Aorta (tissue), 5 donors: Measurements from ENCODE around the gene NDUFS6. TPM values are rescaled to one million over a fixed set of nuclear protein-coding genes. Genes with fewer than 3 reads are reported as not detected.

Experiments
- ATAC-seq: fragments of 200-7000 bp; cut with Tn5 transposase; one replicate; pipeline ENCODE4 v1.9.1; 2022; ENCODE audit warnings: moderate library complexity; ENCODE audit not compliant: low FRiP score
- DNase-seq, 2 donors: peaks; one replicate each; pipeline ENCODE4 v3.0.0-alpha.2; 2020
- H3K27ac ChIP-seq, 2 donors: one replicate each; pipeline ENCODE4 v1.5.1; 2013; ENCODE audit warnings: low read length in 2 of 2, mild to moderate bottlenecking in 2 of 2, moderate library complexity in 2 of 2, control low read depth in 1 of 2, inconsistent platforms in 1 of 2, low read depth in 1 of 2
- H3K27me3 ChIP-seq, 2 donors: one replicate each; pipeline ENCODE4 v1.6.1; 2013; ENCODE audit warnings: control low read depth in 1 of 2, low read length in 1 of 2, mild to moderate bottlenecking in 1 of 2, moderate library complexity in 1 of 2; ENCODE audit not compliant: insufficient read depth in 2 of 2, control insufficient read depth in 1 of 2
- H3K36me3 ChIP-seq, 2 donors: one replicate each; pipeline ENCODE4 v1.6.1; 2013; ENCODE audit warnings: control low read depth in 1 of 2, low read length in 1 of 2, mild to moderate bottlenecking in 1 of 2; ENCODE audit not compliant: insufficient read depth in 2 of 2, control insufficient read depth in 1 of 2
- H3K4me1 ChIP-seq, 2 donors: one replicate each; pipeline ENCODE4 v1.6.1; 2013; ENCODE audit warnings: low read length in 2 of 2, control low read depth in 1 of 2, mild to moderate bottlenecking in 1 of 2, moderate library complexity in 1 of 2; ENCODE audit not compliant: insufficient read depth in 2 of 2, control insufficient read depth in 1 of 2
- H3K4me3 ChIP-seq, 2 donors: one replicate each; pipeline ENCODE4 v1.5.1; 2013; ENCODE audit warnings: low read length in 2 of 2, control low read depth in 1 of 2, mild to moderate bottlenecking in 1 of 2
- H3K9me3 ChIP-seq: one replicate; pipeline ENCODE4 v1.6.1; 2013; ENCODE audit warnings: mild to moderate bottlenecking, low read length; ENCODE audit not compliant: control insufficient read depth
- WGBS, 2 donors: extraction: QIAGEN DNeasy Blood & Tissue Kit; methylation state at CpG; one replicate each; pipeline ENCODE4 v1.1.7; 2013; 5-methylcytosine and 5-hydroxymethylcytosine counted together
- intact Hi-C, 2 donors: fragments of 100-400 bp; cut with DNase I; formaldehyde crosslinking; loops; one replicate each; pipeline versions ENCODE4 v1.14.2 to v1.15.0; 2022
- polyA plus RNA-seq, 2 donors: library from polyadenylated mRNA; stranded (reverse); fragments of 200-250 nt; gene quantifications; one replicate each; pipeline ENCODE4 v1.2.3, GENCODE V29; 2013
- total RNA-seq, 2 donors: library from RNA; stranded (reverse); fragmentation: NEBNext Ultra II Directional; extraction: Animal tissue kit (Norgen Biotek cat#: 25700); gene quantifications; one replicate each; pipeline ENCODE4 v1.2.1, GENCODE V29; 2021
- donor health status: healthy with polysubstance abuse.
- donor health status: Bipolar disorder and iron deficiency.
- donor health status: DM: no; HTN: no; CAD: no.
- donor health status: DM: no; HTN: no; CAD: no.
- donor health status: DM: yes; HTN: yes; CAD: no.

Gene NDUFS6
- total and polyA plus RNA-seq, 4 donors: 16.7 to 64.9 (median 35.4) TPM

DNA sequence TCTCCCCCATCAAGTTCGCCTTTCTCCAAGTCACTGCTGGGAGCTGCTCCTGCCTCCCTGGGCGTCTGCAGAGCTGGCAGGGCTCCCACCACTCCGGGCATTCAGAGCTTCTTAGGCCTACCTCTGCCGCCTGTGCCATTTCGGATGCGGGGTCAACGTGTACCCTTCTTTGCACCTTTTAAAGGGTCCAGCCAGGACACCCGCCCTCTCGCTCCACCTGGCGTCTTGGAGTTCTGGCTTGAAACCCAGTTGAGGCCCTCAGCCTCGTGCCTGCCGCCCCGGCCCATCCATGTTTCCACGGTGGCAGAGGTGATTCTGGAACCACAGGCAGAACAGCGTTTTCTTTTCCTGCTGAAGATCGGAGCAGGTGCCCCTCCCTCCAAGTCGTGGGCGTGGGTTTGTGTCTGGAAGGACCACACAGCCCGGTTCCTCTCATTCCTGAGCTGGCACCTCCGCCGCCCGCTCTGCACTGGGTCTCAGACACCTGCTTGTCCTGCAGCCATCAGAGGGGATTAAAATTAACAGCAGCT lies 32.9 kb downstream of the NDUFS6 start:
- no peak overlapping the region for H3K27ac ChIP-seq
- intact Hi-C loops: no loop called here
- H3K36me3 ChIP-seq: no peaks in the 10 kb centered on the region
- no peaks in the 10 kb centered on the region for H3K27me3 ChIP-seq
- H3K4me3 ChIP-seq: no peak overlapping the region
- DNase-seq (peak in 1 of 2 donors; percentile 68), ATAC-seq (no peak)
- no peaks in the 10 kb centered on the region for H3K4me1 ChIP-seq
- 66 to 69% methylated on average over 21 to 22 of the region's 22 CpGs for WGBS, 2 donors
- H3K9me3 ChIP-seq: no peaks in the 10 kb centered on the region

- ATAC-seq (no peak), DNase-seq (peak in 1 of 2 donors; percentile 66)
- no peak overlapping the region for H3K4me3 ChIP-seq
- no peaks in the 10 kb centered on the region for H3K9me3 ChIP-seq
- no peaks in the 10 kb centered on the region for H3K4me1 ChIP-seq
- no peak overlapping the region for H3K27ac ChIP-seq
- no peaks in the 10 kb centered on the region for H3K27me3 ChIP-seq
- no peaks in the 10 kb centered on the region for H3K36me3 ChIP-seq
- WGBS, 2 donors: 58 to 60% methylated on average over 21 of the region's 21 CpGs
- intact Hi-C loops: no loop called here
Measured at GRCh38 chr5:1834721-1835429, 33.7 kb downstream of the NDUFS6 start.

- DNase-seq (peak in 1 of 2 donors; percentile 64), ATAC-seq (no peak)
- H3K4me1 ChIP-seq: no peaks in the 10 kb centered on the region
- H3K36me3 ChIP-seq: no peaks in the 10 kb centered on the region
- H3K9me3 ChIP-seq: no peaks in the 10 kb centered on the region
- 74 to 76% methylated on average over 13 of the region's 13 CpGs for WGBS, 2 donors
- no peak overlapping the region for H3K27ac ChIP-seq
- no peak overlapping the region for H3K4me3 ChIP-seq
- no peaks in the 10 kb centered on the region for H3K27me3 ChIP-seq
- intact Hi-C loops: no loop called here
Measured at GRCh38 chr5:1835431-1835830, 34.2 kb downstream of the NDUFS6 start.

DNA sequence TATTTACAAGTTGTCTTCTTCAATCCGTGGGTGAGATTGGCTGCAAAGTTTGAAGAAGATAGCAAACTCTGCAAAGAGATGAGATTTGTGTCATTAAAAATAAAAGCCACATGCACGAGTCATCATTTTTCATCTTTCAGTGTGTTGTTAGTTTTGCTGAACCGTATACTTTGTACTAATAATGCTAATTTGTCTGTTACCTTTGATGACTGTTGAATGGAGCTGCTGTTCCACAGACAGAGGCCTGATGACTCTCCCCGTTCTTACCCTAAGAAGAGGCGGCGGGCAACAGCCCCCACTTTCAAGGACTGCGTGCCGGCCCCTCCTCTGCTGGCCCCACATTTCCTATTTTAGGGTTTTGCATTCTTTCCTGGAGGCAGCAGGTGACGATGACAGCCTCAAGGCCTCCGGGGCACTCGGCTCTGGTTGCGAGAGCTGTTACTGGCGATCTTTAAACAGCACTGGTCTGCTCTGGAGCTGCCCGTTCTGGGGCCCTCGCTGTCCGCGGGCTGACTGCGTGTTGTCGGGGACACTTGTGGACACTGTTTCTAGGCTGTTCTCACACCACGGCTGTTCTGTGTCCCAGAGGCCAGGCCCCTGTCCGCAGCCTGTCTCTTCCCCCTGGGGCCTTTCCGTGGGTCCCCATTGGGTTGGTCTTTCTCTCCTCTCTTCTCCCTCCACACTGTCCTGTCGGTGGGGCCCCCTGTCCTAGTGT lies 35.1 kb downstream of the NDUFS6 start:
- H3K27me3 ChIP-seq: no peaks in the 10 kb centered on the region
- H3K4me3 ChIP-seq: no peak overlapping the region
- no peak overlapping the region for H3K27ac ChIP-seq
- intact Hi-C loops: no loop called here
- DNase-seq (peak in 1 of 2 donors; percentile 67), ATAC-seq (no peak)
- no peaks in the 10 kb centered on the region for H3K4me1 ChIP-seq
- H3K9me3 ChIP-seq: no peaks in the 10 kb centered on the region
- WGBS, 2 donors: 65 to 66% methylated on average over 23 of the region's 23 CpGs
- H3K36me3 ChIP-seq: no peaks in the 10 kb centered on the region

DNA sequence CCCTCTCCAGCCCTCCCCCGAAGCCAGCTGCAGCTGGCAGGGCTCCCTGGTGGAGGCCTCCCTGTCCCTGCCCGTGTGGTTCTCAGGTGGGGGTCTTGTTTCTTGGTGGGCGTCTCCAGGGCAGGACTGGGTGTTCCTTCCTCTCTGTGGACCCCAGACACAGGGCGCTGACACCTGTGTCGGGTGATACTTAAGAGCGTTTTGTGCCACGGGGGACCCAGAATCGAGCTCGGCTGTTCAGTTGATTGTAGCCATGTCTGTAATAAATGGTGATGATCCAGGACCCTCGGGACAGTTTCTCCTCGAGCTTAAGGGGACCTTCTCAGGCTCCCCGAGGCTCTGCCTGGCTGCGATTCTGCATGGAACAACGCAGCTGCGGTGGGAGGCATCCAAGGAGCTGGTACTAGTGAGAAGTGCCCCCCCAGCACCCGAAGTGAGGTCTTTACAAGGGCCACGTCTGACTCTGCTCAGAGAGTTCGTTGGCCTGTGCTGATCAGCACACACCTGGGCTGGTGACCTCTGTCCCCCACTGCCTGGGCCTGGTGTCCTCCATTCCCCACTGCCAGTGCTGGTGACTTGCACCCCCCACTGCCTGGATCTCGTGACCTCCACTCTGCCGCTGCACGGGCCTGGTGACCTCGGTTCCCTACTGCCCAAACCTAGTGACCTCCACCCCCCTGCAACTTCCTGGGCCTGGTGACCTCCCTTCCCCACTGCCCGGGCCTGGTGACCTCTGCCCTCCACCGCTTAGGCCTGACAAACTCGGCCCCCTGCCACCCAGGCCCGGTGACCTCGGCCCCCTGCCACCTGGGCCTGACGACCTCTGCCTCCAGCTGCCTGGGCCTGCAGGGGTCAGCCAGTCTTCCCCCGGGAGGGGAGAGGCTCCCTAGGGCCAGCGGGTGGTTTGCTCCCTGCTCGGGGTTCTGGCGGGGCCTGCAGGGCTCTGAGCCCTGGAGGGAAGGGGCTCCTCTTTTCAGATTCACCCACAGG lies 36.0 kb downstream of the NDUFS6 start:
- Histone ChIP-seq H3K9me3 (no peaks in the 10 kb centered on the region), H3K4me3 (no peak overlapping the region), H3K36me3 (no peaks in the 10 kb centered on the region), H3K27me3 (no peaks in the 10 kb centered on the region), H3K4me1 (no peaks in the 10 kb centered on the region), H3K27ac (no peak overlapping the region)
- WGBS, 2 donors: 72 to 76% methylated on average over 31 to 32 of the region's 32 CpGs
- ATAC-seq (no peak), DNase-seq (peak in 1 of 2 donors; percentile 57)
- intact Hi-C loops: no loop called here

DNA sequence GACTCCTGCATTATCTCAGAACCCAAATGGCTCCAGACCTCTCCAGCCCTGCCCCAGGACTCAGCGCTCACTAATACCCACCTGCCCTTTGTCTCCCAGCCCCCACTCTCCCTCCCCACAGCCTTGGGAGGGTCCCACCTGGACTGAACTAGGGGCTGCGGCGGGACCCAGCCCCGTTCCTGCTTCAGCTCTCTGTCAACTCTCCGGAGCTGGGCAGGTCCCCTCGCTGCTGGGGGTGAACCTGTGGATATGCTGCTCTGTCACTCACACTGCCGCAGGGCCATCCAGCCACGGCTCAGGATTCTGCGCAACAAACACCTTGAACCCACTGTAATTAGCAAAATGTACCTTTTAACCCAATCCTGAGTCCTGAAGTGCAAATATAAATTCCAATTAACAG lies 36.8 kb downstream of the NDUFS6 start:
- 78 to 80% methylated on average over 9 of the region's 9 CpGs for WGBS, 2 donors
- Histone ChIP-seq H3K27me3 (no peaks in the 10 kb centered on the region), H3K9me3 (no peaks in the 10 kb centered on the region), H3K27ac (no peak overlapping the region), H3K4me1 (no peaks in the 10 kb centered on the region), H3K4me3 (no peak overlapping the region), H3K36me3 (no peaks in the 10 kb centered on the region)
- intact Hi-C loops: no loop called here
- DNase-seq (peak in 1 of 2 donors; percentile 69), ATAC-seq (no peak)

DNA sequence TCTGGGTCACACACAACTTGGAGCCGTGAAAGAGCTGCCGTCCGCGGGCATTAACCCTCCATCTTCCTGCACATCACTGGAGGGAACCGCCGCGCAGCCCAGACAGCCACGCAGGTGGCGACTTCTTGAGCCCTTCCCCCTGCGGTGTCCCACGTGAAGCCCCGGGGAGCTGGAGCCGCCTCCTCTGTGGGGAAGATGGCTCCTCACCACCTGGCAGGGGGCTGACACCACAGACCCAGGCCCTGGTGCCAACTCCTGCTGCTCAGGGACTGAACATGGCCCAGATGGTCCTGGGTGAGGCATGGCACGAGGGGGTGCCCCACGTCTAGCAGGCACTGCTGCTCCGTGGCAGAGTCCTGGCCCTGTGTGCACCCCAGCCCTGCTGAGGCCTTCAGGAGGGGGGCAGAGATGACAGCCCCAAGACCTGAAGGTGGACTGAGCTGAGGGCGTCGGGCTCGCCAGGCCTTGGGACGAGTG lies 38.9 kb downstream of the NDUFS6 start:
- peak; percentile 53 for ATAC-seq
- intact Hi-C loops: no loop called here

More for the DNA sequence above, 38.9 kb downstream of the NDUFS6 start:
- Histone ChIP-seq H3K36me3 (no peaks in the 10 kb centered on the region), H3K27me3 (no peaks in the 10 kb centered on the region), H3K4me1 (no peaks in the 10 kb centered on the region), H3K4me3 (no peak overlapping the region), H3K9me3 (no peaks in the 10 kb centered on the region), H3K27ac (no peak overlapping the region)
- DNase-seq: peak in 1 of 2 donors; percentile 68
- WGBS, 2 donors: 82% methylated on average over 20 of the region's 20 CpGs
